Endodermal cell (in vitro differentiated cells): ENCODE results near the gene FAM120B. TPM values are rescaled to one million over a fixed set of nuclear protein-coding genes. Genes with fewer than 3 reads are reported as not detected.

Experiments used
- DNase-seq: peaks from one replicate; pipeline ENCODE4 v3.0.0-alpha.2; 2017
- H3K27ac ChIP-seq: 2 replicates; pipeline ENCODE4 v1.5.1; 2013; ENCODE audit warnings: mild to moderate bottlenecking, low read depth, low read length, moderate library complexity
- H3K27me3 ChIP-seq: 2 replicates; pipeline ENCODE4 v1.6.1; 2013; ENCODE audit warnings: mild to moderate bottlenecking, low read length, moderate library complexity; ENCODE audit not compliant: insufficient read depth, control insufficient read depth, poor library complexity, severe bottlenecking
- H3K36me3 ChIP-seq: 2 replicates; pipeline ENCODE4 v1.7.0; 2013; ENCODE audit warnings: mild to moderate bottlenecking, low read length, moderate library complexity; ENCODE audit not compliant: control insufficient read depth, insufficient read depth
- H3K4me1 ChIP-seq: one replicate; pipeline ENCODE4 v1.7.0; 2013; ENCODE audit warnings: low read length; ENCODE audit not compliant: control insufficient read depth, insufficient read depth
- H3K4me3 ChIP-seq: 2 replicates; pipeline ENCODE4 v1.5.1; 2013; ENCODE audit warnings: mild to moderate bottlenecking, low read length, moderate library complexity
- H3K9ac ChIP-seq: 2 replicates; pipeline ENCODE4 v1.6.1; 2013; ENCODE audit warnings: mild to moderate bottlenecking, low read length, moderate library complexity; ENCODE audit not compliant: poor library complexity, severe bottlenecking; ENCODE audit errors: extremely low read depth
- H3K9me3 ChIP-seq: 2 replicates; pipeline ENCODE4 v1.6.1; 2013; ENCODE audit warnings: mild to moderate bottlenecking, low read length, moderate library complexity; ENCODE audit not compliant: control insufficient read depth
- H3K27ac Mint-ChIP-seq: 2 replicates; pipeline ENCODE4 v1.8.0; 2020; ENCODE audit warnings: mixed read lengths
- H3K27me3 Mint-ChIP-seq: 2 replicates; pipeline ENCODE4 v1.8.0; 2021; ENCODE audit warnings: mild to moderate bottlenecking, mixed read lengths; ENCODE audit not compliant: insufficient read depth
- H3K36me3 Mint-ChIP-seq: 2 replicates; pipeline ENCODE4 v1.8.0; 2020; ENCODE audit warnings: low read depth, mixed read lengths
- H3K4me1 Mint-ChIP-seq: 2 replicates; pipeline ENCODE4 v1.8.0; 2020; ENCODE audit warnings: mixed read lengths
- H3K4me3 Mint-ChIP-seq: 2 replicates; pipeline ENCODE4 v1.8.0; 2020; ENCODE audit warnings: mild to moderate bottlenecking, moderate library complexity, mixed read lengths
- H3K9me3 Mint-ChIP-seq: 2 replicates; pipeline ENCODE4 v1.8.0; 2020; ENCODE audit warnings: mild to moderate bottlenecking, mixed read lengths
- CTCF ChIP-seq: fragments of 200-600 bp; sonication (generic); conservative IDR thresholded peaks from 2 replicates; pipeline ENCODE4 v1.5.0; 2021; ENCODE audit warnings: antibody characterized with exemption, mild to moderate bottlenecking
- WGBS, 2 experiments: methylation state at CpG; one replicate each; pipeline versions ENCODE4 v1.1.5 to v1.1.7; 2013; ENCODE audit warnings: missing lambda C conversion rate in 2 of 2, mixed read lengths in 1 of 2; ENCODE audit not compliant: insufficient coverage in 1 of 2, insufficient read length in 1 of 2; 5-methylcytosine and 5-hydroxymethylcytosine counted together
- total RNA-seq, 2 donors: library from RNA; stranded (reverse); fragmentation: NEBNext Ultra II Directional in 1 of 2; extraction: Animal tissue kit (Norgen Biotek cat#: 25700) in 1 of 2; gene quantifications; 2 replicates in 1 of 2; 3 replicates in 1 of 2; pipeline ENCODE4 v1.2.1, GENCODE V29; 2021

Gene FAM120B
- total RNA-seq, 2 donors from 2014 or later: 25.7 to 27.5 TPM

GRCh38 chr6:170288852-170289179 lies 17.7 kb upstream of the FAM120B start:
- H3K36me3 Mint-ChIP-seq: peaks cover 6% of the 10 kb centered on the region
- H3K27ac Mint-ChIP-seq: no peak overlapping the region
- no peak overlapping the region for H3K9ac ChIP-seq
- peak overlapping the region; percentile 69 for H3K4me3 Mint-ChIP-seq
- DNase-seq: no peak
- WGBS, 2 experiments: 4 to 11% methylated on average over 13 to 16 of the region's 16 CpGs
- H3K27me3 ChIP-seq: peaks cover 91% of the 10 kb centered on the region
- peaks cover 76% of the 10 kb centered on the region for H3K27me3 Mint-ChIP-seq
- peaks cover 32% of the 10 kb centered on the region for H3K4me1 Mint-ChIP-seq
- H3K9me3 Mint-ChIP-seq: no peaks in the 10 kb centered on the region
- peaks cover 16% of the 10 kb centered on the region for H3K4me1 ChIP-seq
- no peaks in the 10 kb centered on the region for H3K36me3 ChIP-seq
- H3K4me3 ChIP-seq: peak overlapping the region; percentile 75
- no peak overlapping the region for H3K27ac ChIP-seq
- TF ChIP-seq CTCF: no peak
- no peaks in the 10 kb centered on the region for H3K9me3 ChIP-seq

GRCh38 chr6:170289180-170289931 lies 17.2 kb upstream of the FAM120B start:
- no peaks in the 10 kb centered on the region for H3K9me3 Mint-ChIP-seq
- Histone ChIP-seq H3K27ac (no peak overlapping the region), H3K27me3 (peaks cover 96% of the 10 kb centered on the region), H3K4me1 (peaks cover 16% of the 10 kb centered on the region), H3K9me3 (no peaks in the 10 kb centered on the region), H3K36me3 (no peaks in the 10 kb centered on the region), H3K9ac (no peak overlapping the region), H3K4me3 (peak overlapping the region; percentile 75)
- H3K4me1 Mint-ChIP-seq: peaks cover 32% of the 10 kb centered on the region
- peaks cover 81% of the 10 kb centered on the region for H3K27me3 Mint-ChIP-seq
- H3K4me3 Mint-ChIP-seq: peak overlapping the region; percentile 69
- peak; percentile 80 for DNase-seq
- 1 to 2% methylated on average over 33 to 85 of the region's 85 CpGs for WGBS, 2 experiments
- TF ChIP-seq CTCF: no peak
- peaks cover 6% of the 10 kb centered on the region for H3K36me3 Mint-ChIP-seq
- H3K27ac Mint-ChIP-seq: no peak overlapping the region

GRCh38 chr6:170289951-170290295 lies 16.6 kb upstream of the FAM120B start:
- Histone ChIP-seq H3K27ac (no peak overlapping the region), H3K4me3 (peak overlapping the region; percentile 75), H3K27me3 (peaks cover 96% of the 10 kb centered on the region), H3K36me3 (no peaks in the 10 kb centered on the region), H3K9me3 (no peaks in the 10 kb centered on the region), H3K4me1 (peaks cover 16% of the 10 kb centered on the region), H3K9ac (no peak overlapping the region)
- Mint-ChIP-seq H3K27ac (no peak overlapping the region), H3K36me3 (peaks cover 6% of the 10 kb centered on the region), H3K4me3 (peak overlapping the region; percentile 69), H3K27me3 (peaks cover 83% of the 10 kb centered on the region), H3K4me1 (peaks cover 32% of the 10 kb centered on the region), H3K9me3 (no peaks in the 10 kb centered on the region)
- WGBS, 2 experiments: 0 to 5% methylated on average over 4 to 41 of the region's 41 CpGs
- DNase-seq: no peak
- TF ChIP-seq CTCF: no peak
